DOHH2 (cell line): ENCODE results near the gene ARHGAP44.

Experiments
- CTCF ChIP-seq: fragments of 200-600 bp; sonication (generic); IDR thresholded peaks from one replicate; pipeline ENCODE4 v1.5.1; 2014; ENCODE audit warnings: antibody characterized with exemption, mild to moderate bottlenecking, low read depth, low read length; ENCODE audit not compliant: poor library complexity, severe bottlenecking
- EZH2phosphoT487 ChIP-seq: fragments of 200-600 bp; sonication (generic); IDR thresholded peaks from 2 replicates; pipeline ENCODE4 v1.6.1; 2017; ENCODE audit warnings: borderline replicate concordance, mild to moderate bottlenecking, antibody characterized with exemption, low read length, moderate library complexity, mixed read lengths

GRCh38 chr17:12813664-12814063 is 24.4 kb downstream of the ARHGAP44 start:
- TF ChIP-seq CTCF (no peak), EZH2phosphoT487 (no peak)
